ENCODE data around the gene GALNS. TPM values are rescaled to one million over a fixed set of nuclear protein-coding genes. Genes with fewer than 3 reads are reported as not detected.
"Not testable (repeated sequence)": the region's sequence is repeated elsewhere in the genome, so short reads cannot be mapped to it uniquely, and the experiment has no call there.

The GALNS gene
- total RNA-seq, 1 donor from 2014 or later: 62.2 TPM

DNA sequence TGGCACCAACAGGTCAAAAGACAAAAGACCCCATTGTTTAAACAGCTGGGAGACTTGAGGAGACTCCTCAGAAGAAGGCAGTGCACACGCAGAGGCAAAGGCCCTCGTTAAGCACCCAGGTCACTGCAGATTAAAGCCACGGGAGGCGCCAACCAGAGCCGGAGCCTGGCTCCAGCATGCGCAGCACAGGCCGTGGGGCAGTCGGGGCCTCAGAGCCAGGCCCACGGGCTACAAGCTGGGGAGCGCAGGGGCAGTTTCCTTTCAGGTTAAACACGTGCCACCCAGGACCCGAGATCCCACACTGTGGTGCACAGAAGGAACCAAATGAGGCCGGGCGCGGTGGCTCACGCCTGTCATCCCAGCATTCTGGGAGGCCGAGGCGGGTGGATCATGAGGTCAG, 80.9 kb downstream of the GALNS start:
- H3K36me3 ChIP-seq: no peaks in the 10 kb centered on the region
- no peak for DNase-seq (ENCODE audit: low spot score in 2 of 2)
- no peak overlapping the region for H3K4me3 ChIP-seq
- intact Hi-C loops (cut with DNase I): no loop called here
- no peak overlapping the region for H3K27ac ChIP-seq
- TF ChIP-seq, protein P1, sequence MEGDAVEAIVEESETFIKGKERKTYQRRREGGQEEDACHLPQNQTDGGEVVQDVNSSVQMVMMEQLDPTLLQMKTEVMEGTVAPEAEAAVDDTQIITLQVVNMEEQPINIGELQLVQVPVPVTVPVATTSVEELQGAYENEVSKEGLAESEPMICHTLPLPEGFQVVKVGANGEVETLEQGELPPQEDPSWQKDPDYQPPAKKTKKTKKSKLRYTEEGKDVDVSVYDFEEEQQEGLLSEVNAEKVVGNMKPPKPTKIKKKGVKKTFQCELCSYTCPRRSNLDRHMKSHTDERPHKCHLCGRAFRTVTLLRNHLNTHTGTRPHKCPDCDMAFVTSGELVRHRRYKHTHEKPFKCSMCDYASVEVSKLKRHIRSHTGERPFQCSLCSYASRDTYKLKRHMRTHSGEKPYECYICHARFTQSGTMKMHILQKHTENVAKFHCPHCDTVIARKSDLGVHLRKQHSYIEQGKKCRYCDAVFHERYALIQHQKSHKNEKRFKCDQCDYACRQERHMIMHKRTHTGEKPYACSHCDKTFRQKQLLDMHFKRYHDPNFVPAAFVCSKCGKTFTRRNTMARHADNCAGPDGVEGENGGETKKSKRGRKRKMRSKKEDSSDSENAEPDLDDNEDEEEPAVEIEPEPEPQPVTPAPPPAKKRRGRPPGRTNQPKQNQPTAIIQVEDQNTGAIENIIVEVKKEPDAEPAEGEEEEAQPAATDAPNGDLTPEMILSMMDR (IDR thresholded peaks at IDR 0.05): no peak
- peaks cover 13 to 34% of the 10 kb centered on the region in 2 donors for H3K4me1 ChIP-seq
- H3K27me3 ChIP-seq: no peaks in the 10 kb centered on the region
- no peaks in the 10 kb centered on the region for H3K9me3 ChIP-seq

DNA sequence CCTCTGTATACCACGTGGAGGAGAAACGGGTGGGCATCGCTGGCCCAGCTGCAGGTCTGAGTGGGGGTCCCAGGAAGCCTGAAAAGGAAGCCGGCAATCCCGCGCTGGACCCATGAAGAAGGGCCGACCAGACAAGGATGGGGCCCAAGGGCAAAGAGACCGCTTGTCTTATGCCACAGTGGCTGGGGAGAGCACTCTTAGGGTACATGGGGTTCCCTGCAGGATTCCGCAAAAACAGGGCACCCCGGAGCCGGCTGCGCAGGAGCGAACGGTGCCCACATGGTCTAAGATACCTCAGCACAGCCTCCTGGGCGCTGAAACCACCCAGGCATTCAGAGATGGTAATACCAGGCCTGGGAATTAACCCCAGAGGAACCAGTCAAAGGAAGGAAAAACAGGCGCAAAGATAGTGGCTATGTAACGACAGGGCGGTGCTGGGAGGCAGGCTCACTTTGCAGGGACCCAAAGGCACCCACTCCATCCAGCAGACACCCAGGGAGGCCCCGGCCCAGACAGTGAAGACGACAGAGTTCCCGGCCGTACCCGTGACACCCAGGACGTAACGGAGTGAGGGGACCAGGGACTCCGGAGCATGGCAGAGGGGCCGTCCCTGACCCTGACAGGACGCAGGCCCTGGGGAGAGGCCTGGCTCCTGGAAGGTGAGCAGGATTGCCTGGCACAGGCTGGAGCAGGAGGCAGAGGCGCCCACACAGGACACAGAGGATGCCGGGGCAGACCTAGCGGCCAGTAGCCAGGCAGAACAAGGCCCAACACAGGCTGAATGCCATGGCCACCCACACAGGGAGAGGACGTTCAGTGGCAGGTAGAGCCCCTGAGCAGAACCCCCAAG, 82.0 kb downstream of the GALNS start:
- no peak overlapping the region for H3K4me3 ChIP-seq
- no peaks in the 10 kb centered on the region for H3K36me3 ChIP-seq
- DNase-seq (ENCODE audit: low spot score in 2 of 2): no peak
- intact Hi-C loops (cut with DNase I): no loop called here
- peaks cover 16 to 31% of the 10 kb centered on the region in 2 donors for H3K4me1 ChIP-seq
- H3K27ac ChIP-seq: no peak overlapping the region
- TF ChIP-seq, protein P1 (IDR thresholded peaks at IDR 0.05): no peak
- H3K9me3 ChIP-seq: no peaks in the 10 kb centered on the region
- H3K27me3 ChIP-seq: no peaks in the 10 kb centered on the region

DNA sequence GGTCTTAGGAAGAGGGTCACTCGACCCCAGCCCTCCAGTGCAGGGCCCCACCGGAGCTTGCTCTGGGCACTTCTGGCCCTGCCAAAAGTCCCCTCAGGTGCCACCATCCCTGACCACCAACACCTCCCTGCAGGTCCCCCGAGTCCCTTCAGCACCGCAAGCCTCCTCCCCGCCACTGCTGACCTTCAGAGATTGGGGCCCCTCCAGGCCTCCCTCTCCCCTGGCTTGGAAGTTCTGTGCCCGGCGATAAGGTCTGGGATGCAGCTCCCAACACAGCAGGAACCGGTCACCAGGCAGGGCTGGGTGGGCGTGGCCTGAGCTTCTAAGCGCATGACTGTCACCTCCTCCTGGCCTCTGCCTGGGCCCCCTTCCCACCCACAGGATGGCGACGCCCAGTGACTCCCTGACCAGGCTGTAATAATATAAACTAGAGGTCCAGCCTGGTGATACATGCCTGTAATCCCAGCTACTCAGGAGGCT, 82.9 kb downstream of the GALNS start:
- Histone ChIP-seq H3K27ac (peak overlapping the region; percentile 51 to 59), H3K9me3 (no peaks in the 10 kb centered on the region), H3K27me3 (no peaks in the 10 kb centered on the region), H3K4me3 (no peak overlapping the region), H3K4me1 (peaks cover 16 to 24% of the 10 kb centered on the region in 2 donors), H3K36me3 (no peaks in the 10 kb centered on the region)
- TF ChIP-seq, protein P1 (IDR thresholded peaks at IDR 0.05): no peak
- no peak for DNase-seq (ENCODE audit: low spot score in 2 of 2)
- intact Hi-C loops (cut with DNase I): no loop called here

DNA sequence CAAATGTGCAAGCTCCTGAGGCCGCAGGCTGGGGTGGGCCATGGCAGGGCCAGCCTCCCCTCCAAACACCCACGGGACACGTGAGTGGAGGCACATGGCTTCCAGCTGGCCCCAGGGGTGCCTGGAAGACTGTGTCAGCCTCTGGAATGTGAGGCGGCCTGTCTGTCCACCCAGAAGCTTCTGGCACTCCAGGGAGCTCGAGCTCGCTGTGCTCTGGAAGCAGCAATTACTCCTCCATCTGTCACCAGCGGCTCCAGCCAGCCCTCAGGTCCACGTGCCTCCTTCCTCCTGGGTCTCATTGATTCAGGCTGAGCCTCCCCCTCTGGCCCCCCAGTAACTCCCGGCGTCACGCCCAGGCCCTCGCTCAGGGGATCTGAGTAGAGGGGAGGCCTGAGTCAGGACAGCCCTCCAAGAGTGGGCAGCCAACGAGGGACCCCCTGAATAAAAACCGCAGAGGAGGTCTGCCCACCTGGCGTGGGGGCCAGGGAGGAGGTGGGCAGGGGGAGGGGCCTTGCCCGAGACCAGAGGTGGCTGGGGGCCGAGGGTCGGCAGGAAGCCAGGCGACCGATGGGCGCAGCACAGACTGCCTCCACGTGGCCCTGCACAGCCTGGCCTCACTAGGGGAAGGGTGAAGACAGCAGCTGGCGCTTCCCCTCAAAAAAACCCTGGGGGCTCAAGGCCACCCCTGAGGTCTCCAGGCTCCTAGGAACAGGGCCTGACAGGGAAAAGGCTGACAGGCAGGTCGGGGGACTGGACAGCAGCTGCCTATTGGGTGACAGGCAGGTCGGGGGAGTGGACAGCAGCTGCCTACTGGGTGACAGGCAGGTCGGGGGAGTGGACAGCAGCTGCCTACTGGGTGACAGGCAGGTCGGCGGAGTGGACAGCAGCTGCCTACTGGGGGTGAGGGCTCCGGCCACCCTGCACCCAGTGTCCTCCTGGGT, 83.6 kb downstream of the GALNS start:
- no peaks in the 10 kb centered on the region for H3K36me3 ChIP-seq
- peak overlapping the region; percentile 51 to 59 for H3K27ac ChIP-seq
- H3K4me1 ChIP-seq: peaks cover 22 to 31% of the 10 kb centered on the region in 2 donors
- no peaks in the 10 kb centered on the region for H3K9me3 ChIP-seq
- intact Hi-C loops (cut with DNase I): no loop called here
- H3K27me3 ChIP-seq: no peaks in the 10 kb centered on the region
- H3K4me3 ChIP-seq: no peak overlapping the region
- peak; percentile 26 to 82 for DNase-seq (ENCODE audit: low spot score in 2 of 2)
- TF ChIP-seq, protein P1 (IDR thresholded peaks at IDR 0.05): no peak

DNA sequence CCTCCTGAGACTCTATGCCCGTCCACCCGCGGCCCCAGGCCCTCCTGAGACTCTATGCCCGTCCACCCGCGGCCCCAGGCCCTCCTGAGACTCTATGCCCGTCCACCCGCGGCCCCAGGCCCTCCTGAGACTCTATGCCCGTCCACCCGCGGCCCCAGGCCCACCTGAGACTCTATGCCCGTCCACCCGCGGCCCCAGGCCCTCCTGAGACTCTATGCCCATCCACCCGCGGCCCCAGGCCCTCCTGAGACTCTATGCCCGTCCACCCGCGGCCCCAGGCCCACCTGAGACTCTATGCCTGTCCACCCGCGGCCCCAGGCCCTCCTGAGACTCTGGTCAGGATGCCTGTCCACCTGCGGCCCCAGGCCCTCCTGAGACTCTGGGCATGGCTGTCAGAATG, 85.0 kb downstream of the GALNS start:
- H3K4me3 ChIP-seq; H3K9me3 ChIP-seq; H3K36me3 ChIP-seq; H3K27ac ChIP-seq; H3K27me3 ChIP-seq; intact Hi-C loops (cut with DNase I); DNase-seq (ENCODE audit: low spot score in 2 of 2): not testable (repeated sequence)
- H3K4me1 ChIP-seq: peaks cover 26 to 39% of the 10 kb centered on the region in 2 donors

Data from ascending aorta (tissue), 2 donors.